Tibial nerve (tissue), 4 donors: ENCODE measurements around the gene ATMIN. TPM values are rescaled to one million over a fixed set of nuclear protein-coding genes. Genes with fewer than 3 reads are reported as not detected.

Source experiments
- DNase-seq, 2 donors: peaks; one replicate each; pipeline ENCODE4 v3.0.0-alpha.2; 2019; ENCODE audit warnings: low spot score in 2 of 2
- H3K27ac ChIP-seq, 4 donors: fragments of 200-600 bp; sonication (generic) in 3 of 4; one replicate each; pipeline ENCODE4 v1.5.1; 2017 to 2019; ENCODE audit warnings: mild to moderate bottlenecking in 1 of 4
- H3K27me3 ChIP-seq, 2 donors: fragments of 200-600 bp; sonication (generic) in 1 of 2; one replicate each; pipeline versions ENCODE4 v1.5.1 to v1.6.0; 2017 to 2019
- H3K36me3 ChIP-seq, 3 donors: fragments of 200-600 bp; sonication (generic); one replicate each; pipeline ENCODE4 v1.5.1; 2018 to 2019
- H3K4me1 ChIP-seq, 4 donors: fragments of 200-600 bp; sonication (generic) in 3 of 4; one replicate each; pipeline ENCODE4 v1.5.1; 2017 to 2019
- H3K4me3 ChIP-seq, 4 donors: fragments of 200-600 bp; sonication (generic) in 3 of 4; one replicate each; pipeline ENCODE4 v1.5.1; 2017 to 2019; ENCODE audit warnings: mild to moderate bottlenecking in 1 of 4, moderate library complexity in 1 of 4
- H3K9me3 ChIP-seq, 4 donors: fragments of 200-600 bp; sonication (generic) in 3 of 4; one replicate each; pipeline ENCODE4 v1.5.1; 2017 to 2019
- CTCF ChIP-seq, 5 experiments: fragments of 200-600 bp in 3 of 5; fragments of 450-650 bp in 2 of 5; sonication (generic) in 3 of 5; IDR thresholded peaks; one replicate each; pipeline ENCODE4 v1.5.1; 2016 to 2019; ENCODE audit warnings: antibody characterized with exemption in 5 of 5, mild to moderate bottlenecking in 3 of 5, moderate library complexity in 2 of 5
- EP300 ChIP-seq, 2 donors: sonication (generic); formaldehyde crosslinking; IDR thresholded peaks; one replicate each; pipeline ENCODE4 v1.6.1; 2017; ENCODE audit warnings: antibody characterized with exemption in 2 of 2, mild to moderate bottlenecking in 1 of 2
- POLR2A ChIP-seq, 2 donors: fragments of 450-650 bp; IDR thresholded peaks; one replicate each; pipeline ENCODE4 v1.6.1; 2017; ENCODE audit warnings: antibody characterized with exemption in 2 of 2, mild to moderate bottlenecking in 2 of 2, moderate library complexity in 2 of 2
- WGBS, 2 donors: methylation state at CpG; one replicate each; pipeline ENCODE4 v1.1.5; 2018; 5-methylcytosine and 5-hydroxymethylcytosine counted together
- total RNA-seq, 4 donors: library from RNA; depleted of rRNA; stranded (reverse); fragments of >200 nt; gene quantifications; one replicate each; pipeline ENCODE4 v1.1.0, GENCODE V29; 2016

Gene ATMIN
- total RNA-seq, 4 donors from 2014 or later, result 16.2 to 31.2 (median 24.4) TPM

- Histone ChIP-seq H3K4me1 (no peaks in the 10 kb centered on the region), H3K4me3 (no peak overlapping the region), H3K36me3 (peaks cover 0 to 20% (median 0%) of the 10 kb centered on the region in 3 donors), H3K9me3 (no peaks in the 10 kb centered on the region), H3K27me3 (no peaks in the 10 kb centered on the region), H3K27ac (no peak overlapping the region)
- TF ChIP-seq EP300 (IDR thresholded peaks at IDR 0.05) (no peak), CTCF (IDR thresholded peaks at IDR 0.05) (no peak), POLR2A (IDR thresholded peaks at IDR 0.05) (no peak)
- no peak for DNase-seq
- 90% methylated on average over 11 of the region's 11 CpGs for WGBS, 2 donors
Measured at GRCh38 chr16:81029930-81030604, 5.6 kb upstream of the ATMIN start.

GRCh38 chr16:81035975-81036750, 521 bp downstream of the ATMIN start:
- peak overlapping the region in 3 of 4 donors; percentile 59 to 81 (median 66) for H3K27ac ChIP-seq
- H3K36me3 ChIP-seq, result peaks cover 0 to 6% (median 0%) of the 10 kb centered on the region in 3 donors
- 0 to 1% methylated on average over 16 to 51 of the region's 80 CpGs for WGBS, 2 donors
- H3K9me3 ChIP-seq, result no peaks in the 10 kb centered on the region
- H3K4me1 ChIP-seq, result peaks cover 0 to 26% (median 15%) of the 10 kb centered on the region in 4 donors
- peak overlapping the region; percentile 38 to 77 (median 62) for H3K4me3 ChIP-seq
- no peaks in the 10 kb centered on the region for H3K27me3 ChIP-seq
- no peak for TF ChIP-seq POLR2A (IDR thresholded peaks at IDR 0.05)
- no peak for TF ChIP-seq CTCF (IDR thresholded peaks at IDR 0.05)
- no peak for TF ChIP-seq EP300 (IDR thresholded peaks at IDR 0.05)
- no peak for DNase-seq

DNA sequence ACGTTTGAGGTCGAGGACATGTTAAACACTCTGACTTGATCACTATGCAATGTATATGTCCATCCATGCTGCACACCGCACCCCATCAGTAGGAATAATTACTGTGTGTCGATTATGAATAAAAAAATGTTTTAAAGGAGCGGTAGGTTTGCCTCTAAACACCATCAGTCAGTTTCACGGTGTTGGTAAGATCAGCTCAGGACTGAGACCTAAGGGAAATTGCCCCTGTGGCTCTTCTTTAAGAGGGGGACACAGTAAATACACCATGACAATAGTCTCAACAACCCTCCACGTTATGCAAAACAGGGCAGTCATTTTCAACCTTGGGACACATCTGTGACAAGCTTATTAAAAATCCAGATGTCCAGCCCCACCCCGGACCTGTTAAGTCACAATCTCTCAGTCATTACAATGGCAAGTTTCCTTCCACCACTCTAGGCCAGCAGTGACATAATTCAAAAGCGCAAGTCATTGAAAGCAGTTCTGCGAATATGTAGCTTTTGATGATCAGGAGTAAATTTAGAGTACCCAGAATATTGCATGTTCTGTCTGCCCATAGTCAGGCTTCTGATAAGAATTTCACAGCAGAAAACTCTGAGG, 1.2 kb downstream of the ATMIN start:
- Histone ChIP-seq H3K4me1 (peaks cover 0 to 26% (median 15%) of the 10 kb centered on the region in 4 donors), H3K4me3 (peak overlapping the region; percentile 38 to 77 (median 62)), H3K27me3 (no peaks in the 10 kb centered on the region), H3K27ac (peak overlapping the region in 3 of 4 donors; percentile 8 to 81 (median 66)), H3K9me3 (no peaks in the 10 kb centered on the region), H3K36me3 (peaks cover 0 to 13% (median 0%) of the 10 kb centered on the region in 3 donors)
- 19 to 25% methylated on average over 10 of the region's 10 CpGs for WGBS, 2 donors
- TF ChIP-seq POLR2A (IDR thresholded peaks at IDR 0.05), result no peak
- TF ChIP-seq CTCF (IDR thresholded peaks at IDR 0.05), result no peak
- TF ChIP-seq EP300 (IDR thresholded peaks at IDR 0.05), result no peak
- no peak for DNase-seq

DNA sequence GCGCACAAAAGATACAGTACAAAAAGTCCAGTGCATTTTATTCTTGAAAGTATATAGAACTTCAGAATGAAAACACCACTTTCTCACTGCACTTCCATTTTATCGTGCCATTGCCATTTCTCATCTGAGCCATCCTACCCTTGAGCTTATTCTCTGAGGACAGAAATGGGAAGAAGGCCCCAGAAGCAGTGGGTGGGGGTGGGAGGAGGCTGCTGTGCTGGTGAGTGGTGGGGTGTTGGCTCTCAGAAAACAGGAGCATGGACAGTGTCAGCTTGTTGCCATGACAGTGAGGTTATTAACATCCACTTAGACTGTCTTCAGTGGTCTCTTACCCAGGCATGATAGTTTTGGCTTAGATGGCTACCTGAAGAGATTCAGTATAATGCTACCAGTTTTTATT, 4.5 kb downstream of the ATMIN start:
- TF ChIP-seq POLR2A (IDR thresholded peaks at IDR 0.05) (no peak), CTCF (IDR thresholded peaks at IDR 0.05) (no peak), EP300 (IDR thresholded peaks at IDR 0.05) (no peak)
- no peak for DNase-seq
- Histone ChIP-seq H3K36me3 (peaks cover 0 to 46% (median 0%) of the 10 kb centered on the region in 3 donors), H3K4me3 (no peak overlapping the region), H3K9me3 (no peaks in the 10 kb centered on the region), H3K27me3 (no peaks in the 10 kb centered on the region), H3K27ac (no peak overlapping the region), H3K4me1 (peaks cover 0 to 26% (median 15%) of the 10 kb centered on the region in 4 donors)
- WGBS, 2 donors, result 93 to 97% methylated on average over 2 of the region's 2 CpGs
